ENCODE measurements around the gene RSPH1.
"Not testable (repeated sequence)": the region's sequence is repeated elsewhere in the genome, so short reads cannot be mapped to it uniquely, and the experiment has no call there.

Gene RSPH1

GRCh38 chr21:42474043-42474831 is 21.8 kb downstream of the RSPH1 start:
- Histone ChIP-seq H3K4me3 (no peak overlapping the region), H3K9me3 (ENCODE audit: low read depth, low read length) (no peaks in the 10 kb centered on the region), H3K9ac (ENCODE audit: insufficient read length) (no peak overlapping the region), H3K36me3 (ENCODE audit: insufficient read depth, low read length) (no peaks in the 10 kb centered on the region), H3K27ac (no peak overlapping the region)
- TF ChIP-seq FOXP2 (optimal IDR thresholded peaks at IDR 0.05; ENCODE audit: control extremely low read depth, extremely low read length, insufficient read depth) (no peak), POLR2AphosphoS5 (IDR thresholded peaks at IDR 0.05; ENCODE audit: borderline replicate concordance, low read depth, low read length) (no peak), EZH2 (IDR thresholded peaks at IDR 0.05) (no peak)
- no peak for DNase-seq (ENCODE audit: low read depth, low spot score)

GRCh38 chr21:42473498-42474042 is 22.5 kb downstream of the RSPH1 start:
- DNase-seq (ENCODE audit: low read depth, low spot score) = no peak

GRCh38 chr21:42472521-42472920 is 23.5 kb downstream of the RSPH1 start:
- TF ChIP-seq FOXP2 (optimal IDR thresholded peaks at IDR 0.05; ENCODE audit: control extremely low read depth, extremely low read length, insufficient read depth) (no peak), EZH2 (IDR thresholded peaks at IDR 0.05) (no peak), POLR2AphosphoS5 (IDR thresholded peaks at IDR 0.05; ENCODE audit: borderline replicate concordance, low read depth, low read length) (no peak)
- no peak overlapping the region for H3K9ac ChIP-seq (ENCODE audit: insufficient read length)

More at GRCh38 chr21:42473498-42474042, 22.5 kb downstream of the RSPH1 start:
- Histone ChIP-seq H3K4me3 (no peak overlapping the region), H3K27ac (no peak overlapping the region), H3K9ac (ENCODE audit: insufficient read length) (no peak overlapping the region), H3K9me3 (ENCODE audit: low read depth, low read length) (no peaks in the 10 kb centered on the region), H3K36me3 (ENCODE audit: insufficient read depth, low read length) (no peaks in the 10 kb centered on the region)
- TF ChIP-seq FOXP2 (optimal IDR thresholded peaks at IDR 0.05; ENCODE audit: control extremely low read depth, extremely low read length, insufficient read depth) = no peak
- no peak for TF ChIP-seq POLR2AphosphoS5 (IDR thresholded peaks at IDR 0.05; ENCODE audit: borderline replicate concordance, low read depth, low read length)
- TF ChIP-seq EZH2 (IDR thresholded peaks at IDR 0.05) = no peak

GRCh38 chr21:42471716-42472330 is 24.2 kb downstream of the RSPH1 start:
- no peaks in the 10 kb centered on the region for H3K36me3 ChIP-seq (ENCODE audit: insufficient read depth, low read length)
- TF ChIP-seq POLR2AphosphoS5 (IDR thresholded peaks at IDR 0.05; ENCODE audit: borderline replicate concordance, low read depth, low read length) (no peak), FOXP2 (optimal IDR thresholded peaks at IDR 0.05; ENCODE audit: control extremely low read depth, extremely low read length, insufficient read depth) (no peak), EZH2 (IDR thresholded peaks at IDR 0.05) (no peak)
- H3K9ac ChIP-seq (ENCODE audit: insufficient read length) = no peak overlapping the region
- no peak overlapping the region for H3K27ac ChIP-seq
- no peak overlapping the region for H3K4me3 ChIP-seq
- no peaks in the 10 kb centered on the region for H3K9me3 ChIP-seq (ENCODE audit: low read depth, low read length)
- DNase-seq (ENCODE audit: low read depth, low spot score) = no peak

More at GRCh38 chr21:42472521-42472920, 23.5 kb downstream of the RSPH1 start:
- Histone ChIP-seq H3K27ac (no peak overlapping the region), H3K36me3 (ENCODE audit: insufficient read depth, low read length) (no peaks in the 10 kb centered on the region), H3K4me3 (no peak overlapping the region), H3K9me3 (ENCODE audit: low read depth, low read length) (no peaks in the 10 kb centered on the region)
- no peak for DNase-seq (ENCODE audit: low read depth, low spot score)

GRCh38 chr21:42471206-42471605 is 24.8 kb downstream of the RSPH1 start:
- Histone ChIP-seq H3K4me3 (no peak overlapping the region), H3K27ac (no peak overlapping the region)
- TF ChIP-seq FOXP2 (optimal IDR thresholded peaks at IDR 0.05; ENCODE audit: control extremely low read depth, extremely low read length, insufficient read depth) (no peak), EZH2 (IDR thresholded peaks at IDR 0.05) (no peak), POLR2AphosphoS5 (IDR thresholded peaks at IDR 0.05; ENCODE audit: borderline replicate concordance, low read depth, low read length) (no peak)

GRCh38 chr21:42469726-42470125 is 26.3 kb downstream of the RSPH1 start:
- not testable (repeated sequence) for H3K9me3 ChIP-seq (ENCODE audit: low read depth, low read length); H3K9ac ChIP-seq (ENCODE audit: insufficient read length); H3K36me3 ChIP-seq (ENCODE audit: insufficient read depth, low read length); DNase-seq (ENCODE audit: low read depth, low spot score); H3K4me3 ChIP-seq; H3K27ac ChIP-seq

More at GRCh38 chr21:42471206-42471605, 24.8 kb downstream of the RSPH1 start:
- Histone ChIP-seq H3K9ac (ENCODE audit: insufficient read length) (no peak overlapping the region), H3K36me3 (ENCODE audit: insufficient read depth, low read length) (no peaks in the 10 kb centered on the region), H3K9me3 (ENCODE audit: low read depth, low read length) (no peaks in the 10 kb centered on the region)
- DNase-seq (ENCODE audit: low read depth, low spot score) = no peak

- H3K36me3 ChIP-seq (ENCODE audit: insufficient read depth, low read length) = no peaks in the 10 kb centered on the region
- no peak overlapping the region for H3K4me3 ChIP-seq
- no peak overlapping the region for H3K9ac ChIP-seq (ENCODE audit: insufficient read length)
- no peaks in the 10 kb centered on the region for H3K9me3 ChIP-seq (ENCODE audit: low read depth, low read length)
- peak overlapping the region; percentile 81 for H3K27ac ChIP-seq
- no peak for DNase-seq (ENCODE audit: low read depth, low spot score)
- TF ChIP-seq FOXP2 (optimal IDR thresholded peaks at IDR 0.05; ENCODE audit: control extremely low read depth, extremely low read length, insufficient read depth) (no peak), EZH2 (IDR thresholded peaks at IDR 0.05) (no peak), POLR2AphosphoS5 (IDR thresholded peaks at IDR 0.05; ENCODE audit: borderline replicate concordance, low read depth, low read length) (no peak)
Measured at GRCh38 chr21:42469272-42469671, 26.8 kb downstream of the RSPH1 start.

- DNase-seq (ENCODE audit: low read depth, low spot score) = no peak
- H3K9ac ChIP-seq (ENCODE audit: insufficient read length) = no peak overlapping the region
- no peak for TF ChIP-seq FOXP2 (optimal IDR thresholded peaks at IDR 0.05; ENCODE audit: control extremely low read depth, extremely low read length, insufficient read depth)
- TF ChIP-seq EZH2 (IDR thresholded peaks at IDR 0.05) = no peak
- TF ChIP-seq POLR2AphosphoS5 (IDR thresholded peaks at IDR 0.05; ENCODE audit: borderline replicate concordance, low read depth, low read length) = no peak
- H3K36me3 ChIP-seq (ENCODE audit: insufficient read depth, low read length) = no peaks in the 10 kb centered on the region
- 0 out of 2 replicates have a peak overlapping the region, but pooled peaks have one; percentile 9 for H3K4me3 ChIP-seq
- peak overlapping the region; percentile 81 for H3K27ac ChIP-seq
- H3K9me3 ChIP-seq (ENCODE audit: low read depth, low read length) = no peaks in the 10 kb centered on the region
Measured at GRCh38 chr21:42468491-42469131, 27.4 kb downstream of the RSPH1 start.
